NCI-H2196 treated with DMSO at 0.1 percent for 48 hours (cell line): ENCODE data around the gene CYP11A1.
"Not testable (repeated sequence)": the region's sequence is repeated elsewhere in the genome, so short reads cannot be mapped to it uniquely, and the experiment has no call there.

Experiments
- DNase-seq: peaks from one replicate; lab custom pipeline; 2025; ENCODE audit not compliant: unreplicated experiment; lab: John Stamatoyannopoulos, UW

CYP11A1 gene

GRCh38 chr15:74400915-74401757 lies 33.7 kb upstream of the CYP11A1 start:
- DNase-seq: no peak

DNA sequence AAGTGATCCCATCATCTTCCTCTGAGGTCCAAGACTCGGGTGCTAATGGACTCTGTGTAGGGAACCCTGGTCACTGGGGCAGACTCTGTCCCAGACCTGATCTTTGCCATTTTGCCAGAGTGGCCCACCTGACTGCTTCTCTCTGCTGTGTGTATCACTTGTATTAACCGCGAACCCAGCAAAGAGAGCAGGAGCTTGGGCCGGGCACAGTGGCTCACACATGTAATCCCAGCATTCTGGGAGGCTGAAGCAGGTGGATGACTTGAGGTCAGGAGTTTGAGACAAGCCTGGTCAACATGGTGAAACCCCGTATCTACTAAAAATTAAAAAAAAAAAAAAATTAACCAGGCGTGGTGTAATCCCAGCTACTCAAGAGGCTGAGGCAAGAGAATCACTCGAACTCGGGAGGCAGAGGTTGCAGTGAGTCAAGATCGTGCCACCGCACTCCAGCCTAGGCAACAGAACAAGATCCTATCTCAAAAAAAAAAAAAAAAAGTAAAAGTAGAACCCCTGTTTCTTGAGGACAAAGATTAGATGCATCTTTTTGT lies 32.9 kb upstream of the CYP11A1 start:
- DNase-seq: no peak

DNA sequence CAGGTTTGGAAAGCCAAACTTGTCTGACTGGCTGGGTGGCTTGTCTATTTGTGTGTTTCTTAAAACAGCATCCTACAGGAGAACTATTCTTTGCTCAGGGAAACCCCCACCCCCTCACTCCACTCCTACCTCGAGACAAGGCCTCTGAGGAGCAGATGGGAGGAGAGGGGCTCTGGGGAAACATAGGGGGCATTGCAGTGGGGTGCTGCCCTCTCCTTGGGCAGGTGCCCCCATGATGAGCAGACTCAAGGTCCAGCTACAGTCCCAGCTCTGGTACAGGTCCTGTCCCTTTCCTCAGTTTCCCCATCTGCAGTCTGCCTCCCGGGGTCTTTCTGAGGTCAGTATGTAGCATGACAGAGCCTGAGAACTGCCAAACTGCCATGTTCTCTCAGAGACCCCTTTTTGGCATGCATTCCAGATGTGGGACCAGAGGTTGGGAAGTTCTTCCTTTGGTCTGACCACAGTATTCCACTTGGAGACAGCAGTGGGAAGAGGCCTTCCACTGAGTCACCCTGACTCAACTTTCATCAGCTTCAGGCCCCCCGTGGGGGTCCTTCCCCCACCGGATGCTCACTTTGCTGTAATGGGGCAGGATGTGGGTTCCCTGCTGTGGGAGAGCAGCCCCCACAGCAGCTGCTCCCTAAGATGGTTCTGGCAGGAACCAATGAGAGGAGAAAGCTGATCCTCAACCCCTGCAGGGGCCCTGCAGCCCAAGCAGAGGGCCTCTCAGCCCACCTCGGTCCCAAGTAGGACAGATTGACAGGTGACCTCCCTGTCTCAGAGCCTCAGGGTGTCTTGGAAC lies 32.3 kb upstream of the CYP11A1 start:
- no peak for DNase-seq

DNA sequence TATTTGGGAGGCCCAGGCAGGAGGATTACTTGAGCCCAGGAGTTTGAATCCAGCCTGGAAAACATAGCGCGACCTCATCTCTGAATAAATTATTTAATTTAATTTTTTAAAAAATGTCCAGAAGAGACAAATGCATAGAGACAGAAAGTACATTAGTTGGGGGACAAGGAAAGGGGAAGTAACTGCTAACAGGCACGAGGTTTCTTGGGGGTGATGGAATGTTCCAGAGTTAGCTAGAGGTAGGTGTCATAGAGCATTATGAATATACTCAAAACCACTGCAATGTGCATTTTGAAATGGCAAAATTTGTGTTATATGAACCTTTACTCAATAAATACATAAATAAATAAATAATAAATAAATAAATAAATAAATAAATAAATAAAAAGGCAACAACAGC lies 31.7 kb upstream of the CYP11A1 start:
- DNase-seq: no peak

GRCh38 chr15:74398183-74398582 lies 30.7 kb upstream of the CYP11A1 start:
- DNase-seq: no peak

DNA sequence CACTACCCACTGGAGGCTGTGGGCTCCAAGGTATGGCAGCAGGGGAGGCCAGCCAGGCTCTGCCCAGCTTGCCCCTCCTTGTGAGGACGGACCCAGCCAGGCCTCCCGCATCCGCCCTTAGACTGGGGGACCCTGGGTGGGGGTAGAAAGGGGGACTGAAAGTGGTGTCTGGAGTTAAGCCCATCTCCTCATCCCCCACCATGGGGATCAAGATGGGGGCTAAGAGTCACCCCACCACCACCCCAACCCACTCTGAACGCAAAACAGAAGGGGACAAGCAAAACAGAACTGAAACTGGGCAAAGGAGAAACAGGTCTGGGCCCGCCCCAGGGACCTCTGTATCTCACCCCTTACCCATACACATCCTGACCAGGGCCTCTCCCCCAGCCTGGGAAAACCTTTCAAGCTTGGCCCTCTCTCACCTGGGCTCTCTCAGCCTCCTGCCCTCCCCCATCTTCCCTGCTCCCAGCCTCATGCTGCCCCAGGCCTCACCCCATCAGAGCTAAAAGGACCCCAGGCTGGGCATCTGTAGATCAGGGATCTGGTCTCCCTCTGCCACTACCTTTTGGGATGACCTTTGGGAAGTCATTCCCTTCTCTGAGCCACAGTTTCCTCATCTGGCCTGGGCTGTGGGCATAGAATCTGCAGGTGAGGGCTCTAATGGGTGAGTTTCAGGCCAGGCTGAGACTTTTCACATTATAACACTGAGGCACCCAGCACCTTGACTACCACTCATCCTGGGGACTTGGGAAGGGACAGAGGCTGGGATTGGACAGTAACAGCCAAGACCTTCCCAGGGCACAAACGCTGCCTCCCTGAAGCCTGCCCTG lies 30.0 kb upstream of the CYP11A1 start:
- no peak for DNase-seq

DNA sequence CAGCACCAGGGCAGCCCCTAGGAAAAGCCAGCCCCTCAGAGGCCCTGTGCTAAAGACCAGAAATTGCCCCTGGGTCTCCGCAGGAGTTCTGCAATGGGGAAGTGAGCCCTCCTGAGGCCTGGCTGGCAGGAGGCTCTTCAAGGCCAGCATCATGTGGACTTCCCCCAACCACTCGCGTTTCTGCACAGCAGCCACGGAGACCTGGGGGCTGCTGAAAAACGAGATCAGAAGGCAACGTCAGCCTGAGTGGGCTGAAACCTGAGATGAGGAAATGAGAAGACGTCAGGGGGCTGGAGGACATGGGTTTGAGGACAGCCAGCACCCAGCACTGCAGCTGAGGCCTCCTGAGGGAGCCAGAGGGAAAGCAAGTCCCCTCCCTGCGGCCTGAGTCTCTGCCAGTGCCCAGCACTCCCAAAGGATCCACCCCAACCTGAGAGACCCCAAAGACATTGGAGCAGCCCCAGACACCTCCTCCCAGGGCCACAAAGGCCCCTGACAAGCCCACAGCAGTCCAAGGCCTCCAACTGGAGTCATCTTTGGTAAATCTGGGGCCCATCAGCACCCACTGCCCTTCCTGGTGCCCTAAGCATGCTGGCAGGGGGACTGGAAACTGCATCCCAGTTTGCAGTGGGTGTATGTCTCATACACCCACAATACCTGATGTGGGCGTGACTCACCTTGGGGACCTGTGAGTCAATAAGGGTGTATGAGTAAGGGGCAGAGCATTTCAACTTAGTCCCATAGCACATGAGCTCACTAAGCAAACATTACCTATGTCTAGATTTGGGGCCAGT lies 29.2 kb upstream of the CYP11A1 start:
- no peak for DNase-seq

DNA sequence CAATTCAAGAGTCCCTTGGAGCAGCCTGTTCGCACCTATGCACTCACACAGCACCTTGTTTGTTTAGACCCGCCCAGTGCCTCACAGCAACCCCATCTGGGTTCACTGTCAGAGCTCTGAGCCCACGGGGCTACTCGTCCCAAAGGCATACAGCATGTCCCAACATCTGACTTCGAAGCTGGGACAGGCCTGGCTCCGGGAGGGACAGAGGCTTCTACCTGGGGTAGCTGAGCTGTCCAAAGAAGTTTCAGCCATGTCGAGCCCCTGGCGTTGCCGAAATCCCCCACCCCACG lies 28.6 kb upstream of the CYP11A1 start:
- no peak for DNase-seq

- no peak for DNase-seq
These were observed 28.1 kb upstream of the CYP11A1 start for GRCh38 chr15:74395319-74396145.

- no peak for DNase-seq
These were observed 26.8 kb upstream of the CYP11A1 start for GRCh38 chr15:74394090-74394846.

GRCh38 chr15:74393423-74393822 lies 26.0 kb upstream of the CYP11A1 start:
- DNase-seq: no peak

DNA sequence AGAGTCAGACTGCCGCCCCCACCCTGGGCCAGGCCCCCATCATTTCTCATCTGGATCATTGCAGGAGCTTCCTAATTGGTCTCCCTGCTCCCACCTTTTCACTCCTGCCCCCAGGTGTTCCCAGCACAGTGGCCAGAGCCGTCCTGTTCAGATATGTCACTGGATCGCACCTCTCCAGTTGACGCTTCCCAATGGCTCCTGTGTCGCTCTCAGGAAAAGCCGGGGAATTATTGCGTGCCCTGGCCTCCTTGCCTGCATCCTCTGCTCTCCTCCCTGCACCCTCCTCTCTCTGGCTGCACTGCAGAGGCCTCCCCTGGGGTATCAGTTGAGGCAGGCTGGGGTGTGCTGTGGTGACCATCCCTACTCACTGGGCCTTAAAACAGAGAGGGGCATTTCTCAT lies 25.5 kb upstream of the CYP11A1 start:
- no peak for DNase-seq

- no peak for DNase-seq
These were observed 25.0 kb upstream of the CYP11A1 start for GRCh38 chr15:74392451-74392830.

GRCh38 chr15:74391582-74392450 lies 24.4 kb upstream of the CYP11A1 start:
- no peak for DNase-seq

GRCh38 chr15:74390647-74391288 lies 23.3 kb upstream of the CYP11A1 start:
- no peak for DNase-seq

- not testable (repeated sequence) for DNase-seq
These were observed 22.7 kb upstream of the CYP11A1 start for GRCh38 chr15:74390049-74390646.
